ENCODE measurements around the gene LYZL4.

Gene LYZL4

GRCh38 chr3:42443292-42443691, 32.9 kb upstream of the LYZL4 start:
- no peaks in the 10 kb centered on the region for H3K4me1 ChIP-seq (ENCODE audit: control insufficient read depth in 2 of 2, insufficient read depth in 2 of 2, low read length in 2 of 2)
- no peaks in the 10 kb centered on the region for H3K9me3 ChIP-seq (ENCODE audit: control insufficient read depth in 2 of 2, low read length in 2 of 2)
- H3K9ac ChIP-seq (ENCODE audit: low read depth in 1 of 2, low read length in 2 of 2): no peak overlapping the region
- no peak overlapping the region for H3K4me3 ChIP-seq (ENCODE audit: low read length in 2 of 2)
- H3K27ac ChIP-seq (ENCODE audit: low read depth in 2 of 2, low read length in 2 of 2): no peak overlapping the region
- peaks cover 0 to 3% of the 10 kb centered on the region in 2 donors for H3K27me3 ChIP-seq (ENCODE audit: control insufficient read depth in 2 of 2, insufficient read depth in 2 of 2, low read length in 2 of 2)
- H3K36me3 ChIP-seq (ENCODE audit: control insufficient read depth in 2 of 2, insufficient read depth in 2 of 2, low read length in 2 of 2): no peaks in the 10 kb centered on the region

DNA sequence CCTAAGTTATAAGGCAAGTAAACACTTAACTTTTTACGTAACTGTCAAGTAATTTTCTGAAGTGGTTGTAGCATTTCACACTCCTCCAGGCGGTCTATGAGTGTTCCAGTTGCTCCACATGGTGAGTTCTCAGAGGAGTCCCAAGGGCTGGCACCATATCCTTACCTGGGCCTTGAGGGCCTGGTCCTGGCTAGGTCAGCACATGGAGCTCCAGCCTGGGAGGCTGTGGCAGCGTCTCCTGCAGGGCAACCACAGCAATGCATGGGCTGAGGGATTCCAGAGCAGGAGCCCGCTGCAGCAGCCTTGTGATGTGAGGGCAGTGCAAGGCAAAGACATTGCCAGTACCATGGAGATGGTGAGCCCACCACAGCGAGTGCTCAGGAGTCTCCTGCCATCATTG, 32.2 kb upstream of the LYZL4 start:
- H3K4me3 ChIP-seq (ENCODE audit: low read length in 2 of 2): no peak overlapping the region
- H3K4me1 ChIP-seq (ENCODE audit: control insufficient read depth in 2 of 2, insufficient read depth in 2 of 2, low read length in 2 of 2): no peaks in the 10 kb centered on the region
- no peak overlapping the region for H3K9ac ChIP-seq (ENCODE audit: low read depth in 1 of 2, low read length in 2 of 2)
- H3K9me3 ChIP-seq (ENCODE audit: control insufficient read depth in 2 of 2, low read length in 2 of 2): no peaks in the 10 kb centered on the region
- no peaks in the 10 kb centered on the region for H3K36me3 ChIP-seq (ENCODE audit: control insufficient read depth in 2 of 2, insufficient read depth in 2 of 2, low read length in 2 of 2)
- H3K27me3 ChIP-seq (ENCODE audit: control insufficient read depth in 2 of 2, insufficient read depth in 2 of 2, low read length in 2 of 2): peaks cover 0 to 3% of the 10 kb centered on the region in 2 donors
- no peak overlapping the region for H3K27ac ChIP-seq (ENCODE audit: low read depth in 2 of 2, low read length in 2 of 2)

DNA sequence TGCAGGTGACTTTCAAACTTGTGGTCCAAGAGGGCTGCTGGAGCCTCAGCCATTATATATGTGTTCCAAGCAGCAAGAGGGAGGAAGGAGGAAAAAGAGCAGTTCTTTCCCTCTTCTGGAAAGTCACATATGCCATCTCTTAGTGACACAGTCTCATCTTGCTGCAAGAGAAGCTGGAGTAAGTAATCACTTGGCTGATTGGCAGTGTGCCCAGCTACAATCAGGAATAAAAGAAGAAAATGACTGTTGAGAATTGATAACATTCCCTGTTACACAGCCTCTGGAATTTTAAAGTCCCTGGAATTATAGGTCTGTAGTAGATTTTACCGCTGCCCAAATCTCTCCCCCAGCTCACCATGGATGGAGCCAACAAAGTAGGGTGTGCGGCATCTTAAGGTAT, 31.4 kb upstream of the LYZL4 start:
- H3K9me3 ChIP-seq (ENCODE audit: control insufficient read depth in 2 of 2, low read length in 2 of 2): no peaks in the 10 kb centered on the region
- H3K27me3 ChIP-seq (ENCODE audit: control insufficient read depth in 2 of 2, insufficient read depth in 2 of 2, low read length in 2 of 2): peaks cover 0 to 3% of the 10 kb centered on the region in 2 donors
- no peak overlapping the region for H3K4me3 ChIP-seq (ENCODE audit: low read length in 2 of 2)
- no peaks in the 10 kb centered on the region for H3K4me1 ChIP-seq (ENCODE audit: control insufficient read depth in 2 of 2, insufficient read depth in 2 of 2, low read length in 2 of 2)
- no peak overlapping the region for H3K27ac ChIP-seq (ENCODE audit: low read depth in 2 of 2, low read length in 2 of 2)
- H3K36me3 ChIP-seq (ENCODE audit: control insufficient read depth in 2 of 2, insufficient read depth in 2 of 2, low read length in 2 of 2): no peaks in the 10 kb centered on the region
- no peak overlapping the region for H3K9ac ChIP-seq (ENCODE audit: low read depth in 1 of 2, low read length in 2 of 2)

- Histone ChIP-seq H3K27me3 (ENCODE audit: control insufficient read depth in 2 of 2, insufficient read depth in 2 of 2, low read length in 2 of 2) (peaks cover 0 to 3% of the 10 kb centered on the region in 2 donors), H3K27ac (ENCODE audit: low read depth in 2 of 2, low read length in 2 of 2) (no peak overlapping the region), H3K4me1 (ENCODE audit: control insufficient read depth in 2 of 2, insufficient read depth in 2 of 2, low read length in 2 of 2) (no peaks in the 10 kb centered on the region), H3K9me3 (ENCODE audit: control insufficient read depth in 2 of 2, low read length in 2 of 2) (no peaks in the 10 kb centered on the region), H3K36me3 (ENCODE audit: control insufficient read depth in 2 of 2, insufficient read depth in 2 of 2, low read length in 2 of 2) (no peaks in the 10 kb centered on the region), H3K4me3 (ENCODE audit: low read length in 2 of 2) (no peak overlapping the region), H3K9ac (ENCODE audit: low read depth in 1 of 2, low read length in 2 of 2) (no peak overlapping the region)
Measured at GRCh38 chr3:42440924-42441323, 30.5 kb upstream of the LYZL4 start.

DNA sequence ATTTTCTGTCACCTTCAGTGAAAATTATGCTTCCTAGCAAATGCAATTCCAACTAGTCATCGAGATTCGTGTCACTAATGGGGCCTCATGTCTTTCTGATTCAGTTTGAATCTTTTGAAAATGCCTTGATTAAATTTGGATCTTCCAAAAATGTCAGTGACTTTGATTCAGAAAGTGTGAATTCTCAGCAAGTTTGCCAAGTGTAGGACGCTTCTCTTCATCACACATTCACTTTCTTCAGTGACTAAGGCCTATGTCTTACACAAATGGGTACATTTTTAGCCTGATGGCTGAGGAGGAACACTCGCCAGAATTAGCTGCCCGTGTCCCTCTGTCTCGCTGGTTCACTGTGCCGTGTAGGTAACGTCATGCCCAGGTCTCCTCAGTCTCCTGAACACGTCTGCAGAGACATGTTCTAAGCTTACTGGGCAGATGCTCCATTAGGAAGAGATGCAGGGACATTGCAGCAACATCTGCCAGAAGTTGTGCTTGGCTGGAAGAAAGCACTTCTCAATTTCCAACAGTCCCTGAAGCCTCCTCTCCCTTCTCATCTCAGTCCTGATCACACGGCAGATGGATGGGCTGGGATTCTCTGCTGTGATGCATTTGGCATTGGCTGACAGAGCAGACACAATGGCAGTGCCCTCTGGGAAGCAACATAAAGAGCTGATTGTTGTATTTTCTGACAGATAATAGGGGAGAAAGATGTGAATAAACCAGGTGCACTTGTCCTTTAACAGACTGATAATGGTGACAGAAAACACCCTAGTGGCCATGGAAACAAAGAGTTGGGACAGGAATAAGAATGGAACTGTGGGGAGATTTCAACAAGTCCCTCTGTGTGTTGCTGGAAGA, 29.1 kb upstream of the LYZL4 start:
- H3K36me3 ChIP-seq (ENCODE audit: control insufficient read depth in 2 of 2, insufficient read depth in 2 of 2, low read length in 2 of 2): no peaks in the 10 kb centered on the region
- H3K27me3 ChIP-seq (ENCODE audit: control insufficient read depth in 2 of 2, insufficient read depth in 2 of 2, low read length in 2 of 2): peaks cover 0 to 3% of the 10 kb centered on the region in 2 donors
- H3K4me1 ChIP-seq (ENCODE audit: control insufficient read depth in 2 of 2, insufficient read depth in 2 of 2, low read length in 2 of 2): no peaks in the 10 kb centered on the region
- H3K27ac ChIP-seq (ENCODE audit: low read depth in 2 of 2, low read length in 2 of 2): no peak overlapping the region
- H3K9me3 ChIP-seq (ENCODE audit: control insufficient read depth in 2 of 2, low read length in 2 of 2): no peaks in the 10 kb centered on the region
- H3K9ac ChIP-seq (ENCODE audit: low read depth in 1 of 2, low read length in 2 of 2): no peak overlapping the region
- H3K4me3 ChIP-seq (ENCODE audit: low read length in 2 of 2): no peak overlapping the region

GRCh38 chr3:42438758-42439157, 28.3 kb upstream of the LYZL4 start:
- Histone ChIP-seq H3K9ac (ENCODE audit: low read depth in 1 of 2, low read length in 2 of 2) (no peak overlapping the region), H3K27ac (ENCODE audit: low read depth in 2 of 2, low read length in 2 of 2) (no peak overlapping the region), H3K9me3 (ENCODE audit: control insufficient read depth in 2 of 2, low read length in 2 of 2) (no peaks in the 10 kb centered on the region)

DNA sequence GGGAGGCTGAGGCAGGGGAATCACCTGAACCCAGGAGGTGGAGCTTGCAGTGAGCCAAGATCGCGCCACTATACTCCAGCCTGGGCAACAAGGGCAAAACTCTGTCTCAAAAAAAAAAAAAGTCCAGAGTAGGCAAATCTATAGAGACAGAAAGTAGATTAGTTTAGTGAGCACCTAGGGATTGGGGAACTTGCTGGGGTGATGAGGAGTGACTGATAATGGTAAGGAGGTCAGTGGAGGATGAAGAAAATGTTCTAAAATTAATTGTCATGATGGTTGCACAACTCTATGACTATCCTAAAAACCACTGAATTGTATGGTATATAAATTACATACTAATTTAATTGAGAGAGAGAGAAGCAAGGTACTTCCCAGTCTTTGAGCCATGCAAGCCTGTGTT, 27.8 kb upstream of the LYZL4 start:
- H3K9me3 ChIP-seq (ENCODE audit: control insufficient read depth in 2 of 2, low read length in 2 of 2): no peaks in the 10 kb centered on the region
- peaks cover 0 to 3% of the 10 kb centered on the region in 2 donors for H3K27me3 ChIP-seq (ENCODE audit: control insufficient read depth in 2 of 2, insufficient read depth in 2 of 2, low read length in 2 of 2)
- H3K27ac ChIP-seq (ENCODE audit: low read depth in 2 of 2, low read length in 2 of 2): no peak overlapping the region
- H3K36me3 ChIP-seq (ENCODE audit: control insufficient read depth in 2 of 2, insufficient read depth in 2 of 2, low read length in 2 of 2): no peaks in the 10 kb centered on the region
- H3K9ac ChIP-seq (ENCODE audit: low read depth in 1 of 2, low read length in 2 of 2): no peak overlapping the region
- H3K4me3 ChIP-seq (ENCODE audit: low read length in 2 of 2): no peak overlapping the region
- no peaks in the 10 kb centered on the region for H3K4me1 ChIP-seq (ENCODE audit: control insufficient read depth in 2 of 2, insufficient read depth in 2 of 2, low read length in 2 of 2)

More at GRCh38 chr3:42438758-42439157, 28.3 kb upstream of the LYZL4 start:
- Histone ChIP-seq H3K4me3 (ENCODE audit: low read length in 2 of 2) (no peak overlapping the region), H3K27me3 (ENCODE audit: control insufficient read depth in 2 of 2, insufficient read depth in 2 of 2, low read length in 2 of 2) (peaks cover 0 to 3% of the 10 kb centered on the region in 2 donors), H3K36me3 (ENCODE audit: control insufficient read depth in 2 of 2, insufficient read depth in 2 of 2, low read length in 2 of 2) (no peaks in the 10 kb centered on the region), H3K4me1 (ENCODE audit: control insufficient read depth in 2 of 2, insufficient read depth in 2 of 2, low read length in 2 of 2) (no peaks in the 10 kb centered on the region)

DNA sequence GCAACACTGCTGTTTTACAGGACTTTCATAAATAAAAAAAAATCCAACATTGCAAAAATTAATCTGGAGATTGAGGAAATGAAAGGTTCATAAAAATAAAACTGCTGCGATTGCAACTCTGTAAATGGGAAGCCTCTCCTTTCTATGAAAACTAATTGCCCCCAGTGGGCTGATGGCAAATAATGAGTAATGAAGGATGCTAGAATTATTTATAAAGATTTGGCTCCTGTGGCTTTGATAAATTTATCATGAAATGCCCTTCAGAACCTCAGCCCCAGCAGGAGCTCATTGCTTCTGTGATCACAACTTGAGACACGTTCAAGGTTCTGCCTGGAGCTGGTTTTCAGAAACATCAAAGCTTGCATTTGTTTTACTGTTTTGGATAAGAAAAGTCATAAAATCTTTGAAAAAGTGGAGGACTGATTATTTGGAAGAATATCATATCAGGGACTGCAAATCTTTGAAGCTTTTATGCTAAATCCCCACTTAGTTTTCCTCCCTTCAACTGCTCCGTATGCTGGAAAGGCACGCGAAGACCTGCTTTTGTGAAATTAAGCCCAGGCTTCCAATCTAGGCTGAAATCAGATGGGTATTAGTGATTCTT, 24.5 kb upstream of the LYZL4 start:
- H3K9ac ChIP-seq (ENCODE audit: low read depth in 1 of 2, low read length in 2 of 2): no peak overlapping the region
- no peaks in the 10 kb centered on the region for H3K36me3 ChIP-seq (ENCODE audit: control insufficient read depth in 2 of 2, insufficient read depth in 2 of 2, low read length in 2 of 2)
- peaks cover 0 to 2% of the 10 kb centered on the region in 2 donors for H3K27me3 ChIP-seq (ENCODE audit: control insufficient read depth in 2 of 2, insufficient read depth in 2 of 2, low read length in 2 of 2)
- H3K4me1 ChIP-seq (ENCODE audit: control insufficient read depth in 2 of 2, insufficient read depth in 2 of 2, low read length in 2 of 2): no peaks in the 10 kb centered on the region
- peaks cover 0 to 2% of the 10 kb centered on the region in 2 donors for H3K9me3 ChIP-seq (ENCODE audit: control insufficient read depth in 2 of 2, low read length in 2 of 2)
- H3K27ac ChIP-seq (ENCODE audit: low read depth in 2 of 2, low read length in 2 of 2): no peak overlapping the region
- H3K4me3 ChIP-seq (ENCODE audit: low read length in 2 of 2): no peak overlapping the region

- H3K9me3 ChIP-seq (ENCODE audit: control insufficient read depth in 2 of 2, low read length in 2 of 2): peaks cover 0 to 2% of the 10 kb centered on the region in 2 donors
- no peak overlapping the region for H3K9ac ChIP-seq (ENCODE audit: low read depth in 1 of 2, low read length in 2 of 2)
- no peaks in the 10 kb centered on the region for H3K4me1 ChIP-seq (ENCODE audit: control insufficient read depth in 2 of 2, insufficient read depth in 2 of 2, low read length in 2 of 2)
- H3K4me3 ChIP-seq (ENCODE audit: low read length in 2 of 2): no peak overlapping the region
- no peaks in the 10 kb centered on the region for H3K36me3 ChIP-seq (ENCODE audit: control insufficient read depth in 2 of 2, insufficient read depth in 2 of 2, low read length in 2 of 2)
- no peak overlapping the region for H3K27ac ChIP-seq (ENCODE audit: low read depth in 2 of 2, low read length in 2 of 2)
- peaks cover 0 to 2% of the 10 kb centered on the region in 2 donors for H3K27me3 ChIP-seq (ENCODE audit: control insufficient read depth in 2 of 2, insufficient read depth in 2 of 2, low read length in 2 of 2)
Measured at GRCh38 chr3:42432485-42432884, 22.1 kb upstream of the LYZL4 start.

GRCh38 chr3:42430781-42431532, 20.5 kb upstream of the LYZL4 start:
- H3K27ac ChIP-seq (ENCODE audit: low read depth in 2 of 2, low read length in 2 of 2): no peak overlapping the region
- H3K4me1 ChIP-seq (ENCODE audit: control insufficient read depth in 2 of 2, insufficient read depth in 2 of 2, low read length in 2 of 2): no peaks in the 10 kb centered on the region
- peaks cover 0 to 2% of the 10 kb centered on the region in 2 donors for H3K27me3 ChIP-seq (ENCODE audit: control insufficient read depth in 2 of 2, insufficient read depth in 2 of 2, low read length in 2 of 2)
- no peaks in the 10 kb centered on the region for H3K36me3 ChIP-seq (ENCODE audit: control insufficient read depth in 2 of 2, insufficient read depth in 2 of 2, low read length in 2 of 2)
- H3K9ac ChIP-seq (ENCODE audit: low read depth in 1 of 2, low read length in 2 of 2): no peak overlapping the region
- peaks cover 0 to 2% of the 10 kb centered on the region in 2 donors for H3K9me3 ChIP-seq (ENCODE audit: control insufficient read depth in 2 of 2, low read length in 2 of 2)
- no peak overlapping the region for H3K4me3 ChIP-seq (ENCODE audit: low read length in 2 of 2)
